KMS-11 (cell line): ENCODE measurements around the gene FRMPD4.

Source experiments
- H2AFZ ChIP-seq: fragments of 200-600 bp; sonication (generic); 2 replicates; pipeline ENCODE4 v1.6.1; 2016; ENCODE audit warnings: antibody characterized with exemption, mixed run types, low read depth
- H3K27ac ChIP-seq: fragments of 200-600 bp; sonication (generic); 2 replicates; pipeline ENCODE4 v1.6.1; 2016; ENCODE audit warnings: mild to moderate bottlenecking, mixed run types
- H3K27me3 ChIP-seq: fragments of 200-600 bp; sonication (generic); 2 replicates; pipeline ENCODE4 v1.6.1; 2017; ENCODE audit warnings: mild to moderate bottlenecking, low read depth, mixed run types, moderate library complexity; ENCODE audit not compliant: insufficient read depth
- H3K36me3 ChIP-seq: fragments of 200-600 bp; sonication (generic); 2 replicates; pipeline ENCODE4 v1.6.1; 2017; ENCODE audit warnings: mild to moderate bottlenecking, mixed run types; ENCODE audit not compliant: insufficient read depth
- H3K4me1 ChIP-seq: fragments of 200-600 bp; sonication (generic); 2 replicates; pipeline ENCODE4 v1.6.1; 2016; ENCODE audit warnings: mild to moderate bottlenecking, low read depth, mixed run types; ENCODE audit not compliant: poor library complexity, severe bottlenecking
- H3K4me2 ChIP-seq: fragments of 200-600 bp; sonication (generic); 2 replicates; pipeline ENCODE4 v1.7.0; 2016; ENCODE audit warnings: mild to moderate bottlenecking, mixed run types
- H3K4me3 ChIP-seq: fragments of 200-600 bp; sonication (generic); IDR thresholded peaks from 2 replicates; pipeline ENCODE4 v1.6.1; 2017; ENCODE audit warnings: low read depth, low read length, mixed read lengths; ENCODE audit not compliant: insufficient read depth
- H3K79me2 ChIP-seq: fragments of 200-600 bp; sonication (generic); 2 replicates; pipeline ENCODE4 v1.6.1; 2016; ENCODE audit warnings: low read depth, mixed run types; ENCODE audit not compliant: insufficient read depth
- H3K9ac ChIP-seq: fragments of 200-600 bp; sonication (generic); 2 replicates; pipeline ENCODE4 v1.6.1; 2016; ENCODE audit warnings: mild to moderate bottlenecking, mixed run types
- H4K20me1 ChIP-seq: fragments of 200-600 bp; sonication (generic); 2 replicates; pipeline ENCODE4 v1.6.1; 2016; ENCODE audit warnings: mild to moderate bottlenecking, mixed run types; ENCODE audit not compliant: insufficient read depth
- CTCF ChIP-seq: fragments of 200-600 bp; sonication (generic); conservative IDR thresholded peaks from 2 replicates; pipeline ENCODE4 v1.6.1; 2017; ENCODE audit warnings: low read depth, mild to moderate bottlenecking, antibody characterized with exemption, low read length, moderate library complexity, mixed read lengths

Gene FRMPD4

GRCh38 chrX:12423346-12423745 lies 285.1 kb downstream of the FRMPD4 start:
- no peak overlapping the region for H3K4me3 ChIP-seq
- H4K20me1 ChIP-seq, result no peaks in the 10 kb centered on the region
- H3K4me2 ChIP-seq, result no peak overlapping the region
- no peak overlapping the region for H3K27ac ChIP-seq
- H2AFZ ChIP-seq, result no peak overlapping the region
- no peaks in the 10 kb centered on the region for H3K79me2 ChIP-seq
- H3K36me3 ChIP-seq, result no peaks in the 10 kb centered on the region
- H3K27me3 ChIP-seq, result no peaks in the 10 kb centered on the region
- no peak for TF ChIP-seq CTCF
- H3K9ac ChIP-seq, result no peak overlapping the region
- no peaks in the 10 kb centered on the region for H3K4me1 ChIP-seq

- H3K9ac ChIP-seq, result no peak overlapping the region
- no peaks in the 10 kb centered on the region for H3K36me3 ChIP-seq
- H3K4me2 ChIP-seq, result no peak overlapping the region
- H3K27ac ChIP-seq, result no peak overlapping the region
- H3K79me2 ChIP-seq, result no peaks in the 10 kb centered on the region
- no peak overlapping the region for H2AFZ ChIP-seq
- no peak for TF ChIP-seq CTCF
- H4K20me1 ChIP-seq, result no peaks in the 10 kb centered on the region
- H3K4me3 ChIP-seq, result no peak overlapping the region
- no peaks in the 10 kb centered on the region for H3K4me1 ChIP-seq
- no peaks in the 10 kb centered on the region for H3K27me3 ChIP-seq
Observed at GRCh38 chrX:12425496-12425895, 287.2 kb downstream of the FRMPD4 start.

- H4K20me1 ChIP-seq, result no peaks in the 10 kb centered on the region
- H3K4me2 ChIP-seq, result no peak overlapping the region
- H3K79me2 ChIP-seq, result no peaks in the 10 kb centered on the region
- no peak overlapping the region for H3K9ac ChIP-seq
- no peak overlapping the region for H3K27ac ChIP-seq
- H3K4me3 ChIP-seq, result no peak overlapping the region
- no peaks in the 10 kb centered on the region for H3K4me1 ChIP-seq
- no peaks in the 10 kb centered on the region for H3K36me3 ChIP-seq
- H2AFZ ChIP-seq, result no peak overlapping the region
- no peak for TF ChIP-seq CTCF
- no peaks in the 10 kb centered on the region for H3K27me3 ChIP-seq
Observed at GRCh38 chrX:12426420-12426819, 288.1 kb downstream of the FRMPD4 start.

GRCh38 chrX:12434493-12434892 lies 296.2 kb downstream of the FRMPD4 start:
- Histone ChIP-seq H3K4me3 (no peak overlapping the region), H3K4me2 (no peak overlapping the region), H3K9ac (no peak overlapping the region), H3K36me3 (no peaks in the 10 kb centered on the region), H3K27me3 (no peaks in the 10 kb centered on the region), H2AFZ (no peak overlapping the region), H3K79me2 (no peaks in the 10 kb centered on the region), H4K20me1 (no peaks in the 10 kb centered on the region), H3K27ac (no peak overlapping the region), H3K4me1 (no peaks in the 10 kb centered on the region)
- TF ChIP-seq CTCF, result no peak

- no peaks in the 10 kb centered on the region for H4K20me1 ChIP-seq
- H2AFZ ChIP-seq, result no peak overlapping the region
- no peaks in the 10 kb centered on the region for H3K36me3 ChIP-seq
- H3K27me3 ChIP-seq, result no peaks in the 10 kb centered on the region
- no peak for TF ChIP-seq CTCF
- H3K4me1 ChIP-seq, result no peaks in the 10 kb centered on the region
- no peak overlapping the region for H3K4me3 ChIP-seq
- no peaks in the 10 kb centered on the region for H3K79me2 ChIP-seq
- no peak overlapping the region for H3K9ac ChIP-seq
- no peak overlapping the region for H3K27ac ChIP-seq
- no peak overlapping the region for H3K4me2 ChIP-seq
Observed at GRCh38 chrX:12439416-12439815, 301.1 kb downstream of the FRMPD4 start.
